GM12878 (cell line): ENCODE measurements around the gene MYDGF. TPM values are rescaled to one million over a fixed set of nuclear protein-coding genes. Genes with fewer than 3 reads are reported as not detected.

Experiments
- ATAC-seq: fragments of 200-7000 bp; cut with Tn5 transposase; 3 replicates; pipeline ENCODE4 v1.9.1; 2020; ENCODE audit warnings: mild to moderate bottlenecking, moderate library complexity
- BruUV-seq: library from RNA; stranded (reverse); fragments of 400-500 nt; replicated peaks from 2 replicates; lab custom pipeline; 2021; lab: Mats Ljungman, UMichigan
- CTCF ChIA-PET: fragments of 300-600 bp; sonication (Branson Sonifier 250); formaldehyde crosslinking; extraction: SDS; loops from one replicate; lab custom pipeline; 2021; ENCODE audit warnings: inconsistent platforms; lab: Yijun Ruan, JAX
- POLR2A ChIA-PET: fragments of 350-600 bp; formaldehyde crosslinking; extraction: SDS; loops from one replicate; lab custom pipeline; 2021; ENCODE audit warnings: inconsistent platforms; lab: Charles Lee
- RAD21 ChIA-PET: fragments of 300-600 bp; sonication (Branson Sonifier 250); formaldehyde crosslinking; loops from one replicate; lab custom pipeline; 2023; ENCODE audit warnings: antibody characterized with exemption; ENCODE audit not compliant: unreplicated experiment; lab: Charles Lee
- SMC1A ChIA-PET: fragments of 300-600 bp; sonication (Branson Sonifier 250); formaldehyde crosslinking; loops from one replicate; lab custom pipeline; 2023; ENCODE audit not compliant: unreplicated experiment, uncharacterized antibody; lab: Charles Lee
- DNase-seq: peaks from one replicate; pipeline ENCODE4 v3.0.0-alpha.2; 2011; ENCODE audit warnings: low read depth, low spot score
- FAIRE-seq: peaks from 3 replicates; lab custom pipeline; 2011; peaks lifted over from hg19 to GRCh38; lab: Jason Lieb, UNC
- H2AFZ ChIP-seq: 2 replicates; pipeline ENCODE4 v1.6.0; 2011; ENCODE audit warnings: low read depth, low read length, control low read depth; ENCODE audit not compliant: control insufficient read depth
- H3K27ac ChIP-seq: 2 replicates; pipeline ENCODE4 v1.5.1; 2011; ENCODE audit warnings: control low read depth; ENCODE audit not compliant: control insufficient read depth, insufficient read depth
- H3K27me3 ChIP-seq, 2 experiments: replicated peaks in 1 of 2; 2 replicates each; pipeline versions ENCODE4 v1.6.0 to v1.6.1; 2011; ENCODE audit warnings: low read length in 1 of 2; ENCODE audit not compliant: control insufficient read depth in 2 of 2, insufficient read depth in 2 of 2
- H3K36me3 ChIP-seq, 2 experiments: 2 replicates each; pipeline ENCODE4 v1.5.1; 2011; ENCODE audit warnings: low read length in 1 of 2; ENCODE audit not compliant: control insufficient read depth in 2 of 2, insufficient read depth in 2 of 2
- H3K4me1 ChIP-seq: 2 replicates; pipeline ENCODE4 v1.6.1; 2011; ENCODE audit warnings: mild to moderate bottlenecking, low read length, moderate library complexity, mixed read lengths; ENCODE audit not compliant: control insufficient read depth, insufficient read depth
- H3K4me2 ChIP-seq: 2 replicates; pipeline ENCODE4 v1.6.0; 2011; ENCODE audit warnings: control low read depth; ENCODE audit not compliant: control insufficient read depth, insufficient read depth
- H3K4me3 ChIP-seq: fragments of 200-600 bp; sonication (generic); 2 replicates; pipeline ENCODE4 v1.5.1; 2016
- H3K79me2 ChIP-seq: 2 replicates; pipeline ENCODE4 v1.6.0; 2011; ENCODE audit warnings: low read length; ENCODE audit not compliant: control insufficient read depth, insufficient read depth
- H3K9ac ChIP-seq: 2 replicates; pipeline ENCODE4 v1.8.0; 2011; ENCODE audit warnings: low read length, control low read depth, mixed read lengths; ENCODE audit not compliant: control insufficient read depth, insufficient read depth
- H3K9me3 ChIP-seq: replicated peaks from 3 replicates; pipeline ENCODE4 v1.5.1; 2011; ENCODE audit warnings: mild to moderate bottlenecking, low read length; ENCODE audit not compliant: control insufficient read depth, insufficient read depth
- H4K20me1 ChIP-seq: 2 replicates; pipeline ENCODE4 v1.6.0; 2011; ENCODE audit not compliant: control insufficient read depth, insufficient read depth
- BMI1 ChIP-seq: fragments of 450-650 bp; IDR thresholded peaks from 2 replicates; pipeline ENCODE4 v1.6.1; 2016; ENCODE audit warnings: mild to moderate bottlenecking, moderate library complexity, borderline replicate concordance
- CTCF ChIP-seq, 3 experiments: IDR thresholded peaks in 2 of 3; conservative IDR thresholded peaks in 1 of 3; 2 replicates each; pipeline ENCODE4 v1.5.1; 2011; ENCODE audit warnings: low read depth in 3 of 3, low read length in 3 of 3, mild to moderate bottlenecking in 3 of 3, control low read depth in 2 of 3, moderate library complexity in 2 of 3, inconsistent platforms in 1 of 3, mixed read lengths in 1 of 3; ENCODE audit not compliant: control insufficient read depth in 2 of 3, insufficient read depth in 1 of 3; ENCODE audit errors: extremely low read depth in 1 of 3
- FOS ChIP-seq: IDR thresholded peaks from 3 replicates; pipeline ENCODE4 v1.6.1; 2011; ENCODE audit warnings: borderline replicate concordance; ENCODE audit not compliant: insufficient read length; ENCODE audit errors: extremely low read depth
- GATAD2B ChIP-seq: fragments of 450-650 bp; conservative IDR thresholded peaks from 2 replicates; pipeline ENCODE4 v1.6.1; 2017; ENCODE audit warnings: low read depth, mild to moderate bottlenecking, moderate library complexity
- MEF2B ChIP-seq: fragments of 450-650 bp; IDR thresholded peaks from 2 replicates; pipeline ENCODE4 v1.6.1; 2018; ENCODE audit warnings: mild to moderate bottlenecking, moderate library complexity; ENCODE audit not compliant: partially characterized antibody, poor library complexity, severe bottlenecking
- SMARCA5 ChIP-seq: fragments of 450-650 bp; IDR thresholded peaks from 2 replicates; pipeline ENCODE4 v1.6.1; 2017; ENCODE audit warnings: mild to moderate bottlenecking
- USF1 ChIP-seq: IDR thresholded peaks from 2 replicates; pipeline ENCODE4 v1.6.1; 2011; ENCODE audit warnings: borderline replicate concordance, low read depth, mild to moderate bottlenecking, moderate library complexity, mixed read lengths, low read length; ENCODE audit not compliant: insufficient read depth; ENCODE audit errors: extremely low read length
- WGBS: methylation state at CpG from one replicate; pipeline ENCODE4 v1.1.6; 2016; ENCODE audit warnings: low lambda C conversion rate; ENCODE audit not compliant: insufficient replicate concordance, insufficient coverage; ENCODE audit errors: missing lambda C conversion rate; 5-methylcytosine and 5-hydroxymethylcytosine counted together
- in situ Hi-C: fragments of 300-500 bp; cut with MboI; formaldehyde crosslinking; loops from 9 replicates; pipeline ENCODE4 v1.14.3; 2018; ENCODE audit warnings: mixed read lengths
- intact Hi-C: fragments of 100-400 bp; cut with micrococcal nuclease; formaldehyde crosslinking; loops from one replicate; pipeline ENCODE4 v1.14.2; 2022; ENCODE audit not compliant: unreplicated experiment
- polyA plus RNA-seq, 11 experiments: library from polyadenylated mRNA; depleted of rRNA in 4 of 11; unstranded in 6 of 11; stranded (reverse) in 5 of 11; fragments of >200 nt; fragmentation: Nextera tagmentation in 4 of 11; fragmentation: Illumina TruSeq in 1 of 11; extraction: Ambion mirVana in 4 of 11; extraction: Trizol in 1 of 11; gene quantifications; 1 replicate in 1 of 11; 2 replicates in 10 of 11; pipeline versions ENCODE4 v1.2.1 to v1.2.3, GENCODE V29; 2011 to 2016; ENCODE audit warnings: inconsistent platforms in 2 of 11, missing spikeins in 2 of 11, low read depth in 1 of 11
- total RNA-seq, 4 experiments: library from RNA; depleted of rRNA in 3 of 4; stranded (reverse); fragments of >200 nt in 3 of 4; fragmentation: Illumina TruSeq in 1 of 4; extraction: Trizol in 1 of 4; gene quantifications; 2 replicates each; pipeline versions ENCODE4 v1.2.1 to v1.2.3, GENCODE V29; 2013 to 2021

MYDGF gene
- total and polyA plus RNA-seq, 10 of the 15 experiments (the other 5 are each of a cell fraction or from before 2014, with no cell fraction given): 2.3 to 196 (median 57.5) TPM

GRCh38 chr19:4624733-4625362 is 45.3 kb downstream of the MYDGF start:
- FAIRE-seq: no peak
- H3K4me2 ChIP-seq: no peak overlapping the region
- in situ Hi-C loops: no loop called here
- no peaks in the 10 kb centered on the region for H3K4me1 ChIP-seq
- peak; percentile 64 for ATAC-seq
- no TSS peak for BruUV-seq
- TF ChIP-seq CTCF (IDR thresholded peaks at IDR 0.05 in 2 of 3, conservative IDR thresholded peaks at IDR 0.05 in 1 of 3; ENCODE audit: control insufficient read depth in 2 of 3, extremely low read depth in 1 of 3, insufficient read depth in 1 of 3, low read depth in 3 of 3, low read length in 3 of 3) (peak; percentile 22 to 37 (median 26); a peak in 3 of 6 replicates), GATAD2B (no peak)
- ChIA-PET POLR2A (interaction anchor here (0.6 kb wide), 1 partner anchor 859 kb away, joined by 8 read pairs; no protein-coding TSS in a partner anchor), CTCF (interaction anchor here (0.6 to 2.1 kb wide), 3 partner anchors 12 to 550 kb away, joined by 3 to 12 read pairs (median 3); no protein-coding TSS in a partner anchor), RAD21 (no interaction called here), SMC1A (no interaction called here)
- intact Hi-C loops: no loop called here
- no peak overlapping the region; the same call in 1 of the 2 replicates for H2AFZ ChIP-seq
- no peaks in the 10 kb centered on the region for H3K9me3 ChIP-seq
- H3K27ac ChIP-seq: no peak overlapping the region
- DNase-seq: no peak
- H3K79me2 ChIP-seq: no peaks in the 10 kb centered on the region
- no peaks in the 10 kb centered on the region for H3K27me3 ChIP-seq
- 16% methylated on average over 5 of the region's 6 CpGs for WGBS
- no peak overlapping the region for H3K9ac ChIP-seq
- no peak overlapping the region for H3K4me3 ChIP-seq
- H4K20me1 ChIP-seq: no peaks in the 10 kb centered on the region
- H3K36me3 ChIP-seq: no peaks in the 10 kb centered on the region

GRCh38 chr19:4624301-4624700 is 45.8 kb downstream of the MYDGF start:
- ATAC-seq: no peak
- no peak overlapping the region for H3K9ac ChIP-seq
- intact Hi-C loops: no loop called here
- 0 out of 2 replicates have a peak overlapping the region, but pooled peaks have one; percentile 34 for H2AFZ ChIP-seq
- no TSS peak for BruUV-seq
- no peak overlapping the region for H3K27ac ChIP-seq
- ChIA-PET CTCF (interaction anchor here (0.6 to 2.1 kb wide), 5 partner anchors 12 to 83 kb away, joined by 3 to 12 read pairs (median 4); no protein-coding TSS in a partner anchor), SMC1A (no interaction called here), RAD21 (no interaction called here), POLR2A (interaction anchor here (0.6 kb wide), 1 partner anchor 858 kb away, joined by 8 read pairs; no protein-coding TSS in a partner anchor)
- no peaks in the 10 kb centered on the region for H3K9me3 ChIP-seq
- H3K4me1 ChIP-seq: no peaks in the 10 kb centered on the region
- no peak overlapping the region for H3K4me2 ChIP-seq
- in situ Hi-C loops: no loop called here
- H3K27me3 ChIP-seq: no peaks in the 10 kb centered on the region
- no peaks in the 10 kb centered on the region for H4K20me1 ChIP-seq
- no peaks in the 10 kb centered on the region for H3K36me3 ChIP-seq
- DNase-seq: no peak
- FAIRE-seq: no peak
- WGBS: 37% methylated on average over 4 of the region's 5 CpGs
- H3K4me3 ChIP-seq: no peak overlapping the region
- no peak for TF ChIP-seq BMI1
- no peak for TF ChIP-seq USF1
- TF ChIP-seq SMARCA5: no peak
- TF ChIP-seq FOS: no peak
- TF ChIP-seq MEF2B: no peak
- no peaks in the 10 kb centered on the region for H3K79me2 ChIP-seq
